ENCODE results near the gene LRFN2. TPM values are rescaled to one million over a fixed set of nuclear protein-coding genes. Genes with fewer than 3 reads are reported as not detected.

Gene LRFN2
- total and polyA plus RNA-seq, 2 experiments from 2014 or later, result 0.29 to 2.5 TPM

GRCh38 chr6:40630488-40630887 is 43.3 kb upstream of the LRFN2 start:
- Mint-ChIP-seq H3K4me1 (no peaks in the 10 kb centered on the region), H3K27me3 (ENCODE audit: insufficient read depth, low read depth, poor library complexity) (peaks cover 9% of the 10 kb centered on the region), H3K9me3 (peaks cover 8% of the 10 kb centered on the region), H3K36me3 (ENCODE audit: low read depth) (no peaks in the 10 kb centered on the region), H3K4me3 (no peak overlapping the region), H3K27ac (no peak overlapping the region)
- Histone ChIP-seq H3F3A (replicated peaks; ENCODE audit: low read depth) (no peaks in the 10 kb centered on the region), H3K36me3 (ENCODE audit: insufficient read depth) (no peaks in the 10 kb centered on the region), H2AFZ (no peak overlapping the region), H4K20me1 (replicated peaks; ENCODE audit: insufficient read depth) (no peaks in the 10 kb centered on the region), H3K79me2 (replicated peaks; ENCODE audit: insufficient read depth) (no peaks in the 10 kb centered on the region), H3K4me1 (ENCODE audit: insufficient read depth) (no peaks in the 10 kb centered on the region), H3K4me2 (no peak overlapping the region), H3K27ac (ENCODE audit: low read depth) (no peak overlapping the region), H3K27me3 (ENCODE audit: insufficient read depth) (no peaks in the 10 kb centered on the region), H3K4me3 (no peak overlapping the region), H3K9me2 (ENCODE audit: insufficient read depth) (0 out of 2 replicates have a peak, but pooled peaks cover 4% of the 10 kb centered on the region)
- TF ChIP-seq ZNF114 (CRISPR knock-in tag; IDR thresholded peaks at IDR 0.05) (no peak), EZH2 (IDR thresholded peaks at IDR 0.05; ENCODE audit: low read depth, unreplicated experiment) (no peak), ETS1 (IDR thresholded peaks at IDR 0.05) (no peak), EZH2phosphoT487 (IDR thresholded peaks at IDR 0.05; ENCODE audit: unreplicated experiment) (no peak), ZNF331 (CRISPR knock-in tag; IDR thresholded peaks at IDR 0.05; ENCODE audit: low read depth) (no peak), STAT1 (IDR thresholded peaks at IDR 0.05; ENCODE audit: unreplicated experiment) (no peak), POLR2AphosphoS5 (IDR thresholded peaks at IDR 0.05; ENCODE audit: low read depth) (no peak), CTCF (conservative IDR thresholded peaks at IDR 0.05; ENCODE audit: low read depth in 2 of 2) (no peak), ZNF462 (CRISPR knock-in tag; IDR thresholded peaks at IDR 0.05) (no peak), NANOG (IDR thresholded peaks at IDR 0.05; ENCODE audit: borderline replicate concordance) (no peak), CREB1 (CRISPR knock-in tag; IDR thresholded peaks at IDR 0.05; ENCODE audit: low read depth) (no peak), JUNB (IDR thresholded peaks at IDR 0.05; ENCODE audit: unreplicated experiment) (no peak), REST (IDR thresholded peaks at IDR 0.05; ENCODE audit: unreplicated experiment) (no peak)
- no peak for ATAC-seq
- DNase-seq (ENCODE audit: low spot score), result no peak

Measured in GM23338 (cell line).